Neural cell (in vitro differentiated cells): ENCODE measurements around the gene CCDC63. TPM values are rescaled to one million over a fixed set of nuclear protein-coding genes. Genes with fewer than 3 reads are reported as not detected.

ENCODE experiments used
- H2AFZ ChIP-seq: fragments of 200-600, 300-800 bp; sonication (generic), shearing (Covaris generic); 2 replicates; pipeline ENCODE4 v1.6.0; 2014; ENCODE audit warnings: low read depth, mild to moderate bottlenecking, antibody characterized with exemption, low read length, moderate library complexity
- H3F3A ChIP-seq: fragments of 200-600 bp; shearing (Covaris generic); 2 replicates; pipeline ENCODE4 v1.6.1; 2016; ENCODE audit warnings: mild to moderate bottlenecking, moderate library complexity, mixed read lengths, antibody characterized with exemption, low read length; ENCODE audit not compliant: insufficient read depth, poor library complexity, severe bottlenecking
- H3K27ac ChIP-seq: fragments of 200-600, 300-800 bp; sonication (generic), shearing (Covaris generic); 2 replicates; pipeline ENCODE4 v1.5.1; 2014; ENCODE audit warnings: mild to moderate bottlenecking, low read length, moderate library complexity
- H3K27me3 ChIP-seq: fragments of 300-800, 200-600 bp; sonication (generic), shearing (Covaris generic); 2 replicates; pipeline ENCODE4 v1.6.0; 2014; ENCODE audit warnings: mild to moderate bottlenecking, low read depth, low read length, moderate library complexity; ENCODE audit not compliant: insufficient read depth
- H3K36me3 ChIP-seq: fragments of 300-800, 200-600 bp; sonication (generic), shearing (Covaris generic); 2 replicates; pipeline ENCODE4 v1.5.1; 2014; ENCODE audit warnings: mild to moderate bottlenecking, antibody characterized with exemption, low read length, moderate library complexity; ENCODE audit not compliant: insufficient read depth
- H3K4me2 ChIP-seq: fragments of 300-800, 200-600 bp; sonication (generic), shearing (Covaris generic); 2 replicates; pipeline ENCODE4 v1.6.0; 2014; ENCODE audit warnings: mild to moderate bottlenecking, low read length
- H3K4me3 ChIP-seq: fragments of 300-800, 200-600 bp; sonication (generic), shearing (Covaris generic); 2 replicates; pipeline ENCODE4 v1.5.1; 2014; ENCODE audit warnings: mild to moderate bottlenecking, low read length, moderate library complexity
- H3K79me2 ChIP-seq: fragments of 200-600 bp; shearing (Covaris generic); replicated peaks from 2 replicates; pipeline ENCODE4 v1.6.0; 2014; ENCODE audit warnings: mild to moderate bottlenecking, low read length, moderate library complexity; ENCODE audit not compliant: insufficient read depth
- H3K9ac ChIP-seq: fragments of 300-800, 200-600 bp; sonication (generic), shearing (Covaris generic); 2 replicates; pipeline ENCODE4 v1.6.1; 2016; ENCODE audit warnings: mild to moderate bottlenecking, low read length, mixed read lengths
- H3K9me2 ChIP-seq: fragments of 200-600 bp; shearing (Covaris generic); 2 replicates; pipeline ENCODE4 v1.6.1; 2016; ENCODE audit warnings: mild to moderate bottlenecking, low read length, mixed read lengths; ENCODE audit not compliant: insufficient read depth
- H3K9me3 ChIP-seq: fragments of 200-600, 300-800 bp; sonication (generic), shearing (Covaris generic); 2 replicates; pipeline ENCODE4 v1.6.1; 2016; ENCODE audit warnings: mild to moderate bottlenecking, mixed run types, low read length, moderate library complexity, mixed read lengths
- H4K20me1 ChIP-seq: fragments of 200-600 bp; shearing (Covaris generic); 2 replicates; pipeline ENCODE4 v1.6.1; 2016; ENCODE audit warnings: mild to moderate bottlenecking, mixed run types; ENCODE audit not compliant: insufficient read depth
- CTCF ChIP-seq: fragments of 450-650 bp; IDR thresholded peaks from 2 replicates; pipeline ENCODE4 v1.5.1; 2014; ENCODE audit warnings: antibody characterized with exemption, mild to moderate bottlenecking, moderate library complexity; ENCODE audit not compliant: poor library complexity, severe bottlenecking
- EP300 ChIP-seq: fragments of 450-650 bp; conservative IDR thresholded peaks from 2 replicates; pipeline ENCODE4 v1.6.1; 2014; ENCODE audit warnings: antibody characterized with exemption, mild to moderate bottlenecking, moderate library complexity; ENCODE audit not compliant: poor library complexity, severe bottlenecking
- EZH2 ChIP-seq: fragments of 200-600, 300-800 bp; shearing (Covaris generic), sonication (generic); IDR thresholded peaks from 2 replicates; pipeline ENCODE4 v1.6.1; 2014; ENCODE audit warnings: antibody characterized with exemption, low read length, borderline replicate concordance, mild to moderate bottlenecking; ENCODE audit not compliant: insufficient read depth, poor library complexity, severe bottlenecking
- MXI1 ChIP-seq: fragments of 450-650 bp; conservative IDR thresholded peaks from 2 replicates; pipeline ENCODE4 v1.6.1; 2014; ENCODE audit warnings: antibody characterized with exemption, mild to moderate bottlenecking; ENCODE audit not compliant: poor library complexity, severe bottlenecking
- POLR2AphosphoS5 ChIP-seq: IDR thresholded peaks from 2 replicates; pipeline ENCODE4 v1.6.1; 2012
- RAD21 ChIP-seq: fragments of 450-650 bp; conservative IDR thresholded peaks from 2 replicates; pipeline ENCODE4 v1.6.1; 2014; ENCODE audit warnings: antibody characterized with exemption, mild to moderate bottlenecking, moderate library complexity
- REST ChIP-seq: IDR thresholded peaks from 2 replicates; pipeline ENCODE4 v1.6.1; 2012; ENCODE audit warnings: borderline replicate concordance
- SMC3 ChIP-seq: fragments of 450-650 bp; conservative IDR thresholded peaks from 2 replicates; pipeline ENCODE4 v1.6.1; 2014; ENCODE audit warnings: antibody characterized with exemption, mild to moderate bottlenecking, moderate library complexity; ENCODE audit not compliant: poor library complexity
- TAF1 ChIP-seq: IDR thresholded peaks from 2 replicates; pipeline ENCODE4 v1.6.1; 2012; ENCODE audit warnings: low read depth
- polyA plus RNA-seq: library from polyadenylated mRNA; depleted of rRNA; stranded (reverse); fragments of >200 nt; gene quantifications from 2 replicates; pipeline ENCODE4 v1.2.3, GENCODE V29; 2014

Gene CCDC63
- polyA plus RNA-seq, 1 donor from 2014 or later, result not detected

GRCh38 chr12:110841007-110841406 lies 5.8 kb upstream of the CCDC63 start:
- Histone ChIP-seq H3K27ac (no peak overlapping the region), H3K9ac (no peak overlapping the region), H3K36me3 (no peaks in the 10 kb centered on the region), H3K9me2 (no peaks in the 10 kb centered on the region), H4K20me1 (no peaks in the 10 kb centered on the region), H3K79me2 (no peaks in the 10 kb centered on the region), H3K27me3 (no peaks in the 10 kb centered on the region), H3K4me2 (no peak overlapping the region), H3F3A (no peaks in the 10 kb centered on the region), H3K9me3 (no peaks in the 10 kb centered on the region), H3K4me3 (no peak overlapping the region), H2AFZ (no peak overlapping the region)
- TF ChIP-seq REST (no peak), TAF1 (no peak), MXI1 (no peak), RAD21 (no peak), CTCF (no peak), SMC3 (no peak), EZH2 (no peak), EP300 (no peak), POLR2AphosphoS5 (no peak)

GRCh38 chr12:110844131-110844530 lies 2.7 kb upstream of the CCDC63 start:
- TF ChIP-seq SMC3, result no peak
- no peak for TF ChIP-seq EZH2
- H3K27ac ChIP-seq, result no peak overlapping the region
- no peak overlapping the region for H2AFZ ChIP-seq
- no peaks in the 10 kb centered on the region for H3F3A ChIP-seq
- H3K9me2 ChIP-seq, result no peaks in the 10 kb centered on the region
- H3K27me3 ChIP-seq, result peaks cover 10% of the 10 kb centered on the region
- no peaks in the 10 kb centered on the region for H4K20me1 ChIP-seq
- no peak overlapping the region for H3K4me3 ChIP-seq
- H3K9me3 ChIP-seq, result no peaks in the 10 kb centered on the region
- no peaks in the 10 kb centered on the region for H3K36me3 ChIP-seq
- H3K9ac ChIP-seq, result no peak overlapping the region
- no peaks in the 10 kb centered on the region for H3K79me2 ChIP-seq
- H3K4me2 ChIP-seq, result no peak overlapping the region
